Natural killer cell (primary cell): ENCODE measurements around the gene STRBP. TPM values are rescaled to one million over a fixed set of nuclear protein-coding genes. Genes with fewer than 3 reads are reported as not detected.

Source experiments
- ATAC-seq, 3 donors: fragments of 150-1000 bp in 2 of 3; fragments of 200-7000 bp in 1 of 3; cut with Tn5 transposase; 1 replicate in 1 of 3; 2 replicates in 2 of 3; pipeline ENCODE4 v1.10.0; 2021; ENCODE audit warnings: mild to moderate bottlenecking in 2 of 3, moderate library complexity in 2 of 3
- DNase-seq, 2 donors: peaks; one replicate each; pipeline versions ENCODE4 v3.0.0 to v3.0.0-alpha.2; 2013 to 2021; ENCODE audit warnings: mixed read lengths in 1 of 2
- H3K27ac ChIP-seq: one replicate; pipeline ENCODE4 v1.5.1; 2013; ENCODE audit warnings: mild to moderate bottlenecking, low read length
- H3K27me3 ChIP-seq: one replicate; pipeline ENCODE4 v1.6.1; 2013; ENCODE audit warnings: low read length; ENCODE audit not compliant: control insufficient read depth, insufficient read depth
- H3K36me3 ChIP-seq: one replicate; pipeline ENCODE4 v1.6.1; 2013; ENCODE audit warnings: low read length; ENCODE audit not compliant: control insufficient read depth, insufficient read depth
- H3K4me1 ChIP-seq: one replicate; pipeline ENCODE4 v1.6.1; 2013; ENCODE audit warnings: low read length; ENCODE audit not compliant: control insufficient read depth, insufficient read depth
- H3K4me3 ChIP-seq: one replicate; pipeline ENCODE4 v1.5.1; 2013; ENCODE audit warnings: low read length
- H3K9me3 ChIP-seq: one replicate; pipeline ENCODE4 v1.6.1; 2013; ENCODE audit warnings: low read length; ENCODE audit not compliant: control insufficient read depth, insufficient read depth
- H3K27ac Mint-ChIP-seq, 2 donors: one replicate each; pipeline ENCODE4 v1.8.0; 2022; ENCODE audit warnings: mild to moderate bottlenecking in 2 of 2, mixed read lengths in 2 of 2, moderate library complexity in 1 of 2
- H3K27me3 Mint-ChIP-seq, 2 donors: one replicate each; pipeline ENCODE4 v1.8.0; 2022; ENCODE audit warnings: low read depth in 2 of 2, mixed read lengths in 2 of 2
- H3K36me3 Mint-ChIP-seq: one replicate; pipeline ENCODE4 v1.8.0; 2022; ENCODE audit warnings: mixed read lengths
- H3K4me1 Mint-ChIP-seq, 2 donors: one replicate each; pipeline ENCODE4 v1.8.0; 2022; ENCODE audit warnings: mixed read lengths in 2 of 2
- H3K4me3 Mint-ChIP-seq: one replicate; pipeline ENCODE4 v1.8.0; 2022; ENCODE audit warnings: mild to moderate bottlenecking, moderate library complexity, mixed read lengths
- H3K9me3 Mint-ChIP-seq, 2 donors: one replicate each; pipeline ENCODE4 v1.8.0; 2022; ENCODE audit warnings: mixed read lengths in 2 of 2
- WGBS: methylation state at CpG from one replicate; pipeline ENCODE4 v1.1.7; 2013; ENCODE audit warnings: missing lambda C conversion rate; ENCODE audit not compliant: insufficient coverage; 5-methylcytosine and 5-hydroxymethylcytosine counted together
- intact Hi-C: fragments of 100-400 bp; cut with micrococcal nuclease; formaldehyde crosslinking; loops from one replicate; pipeline ENCODE4 v1.14.2; 2022
- total RNA-seq, 4 donors: library from RNA; stranded (reverse); fragments of 120-200 nt in 1 of 4; gene quantifications; one replicate each; pipeline versions ENCODE4 v1.2.3 to v1.2.4, GENCODE V29; 2013 to 2022
- TF ChIP-seq, protein P1 (sequence below): fragments of 200-600 bp; IDR thresholded peaks from one replicate; pipeline ENCODE4 v1.8.0; 2022; ENCODE audit warnings: antibody characterized with exemption

STRBP gene
- total RNA-seq, 3 donors from 2014 or later (not counting 1 experiment from before 2014, with no cell fraction given) = 6.0 to 8.3 (median 7.9) TPM

DNA sequence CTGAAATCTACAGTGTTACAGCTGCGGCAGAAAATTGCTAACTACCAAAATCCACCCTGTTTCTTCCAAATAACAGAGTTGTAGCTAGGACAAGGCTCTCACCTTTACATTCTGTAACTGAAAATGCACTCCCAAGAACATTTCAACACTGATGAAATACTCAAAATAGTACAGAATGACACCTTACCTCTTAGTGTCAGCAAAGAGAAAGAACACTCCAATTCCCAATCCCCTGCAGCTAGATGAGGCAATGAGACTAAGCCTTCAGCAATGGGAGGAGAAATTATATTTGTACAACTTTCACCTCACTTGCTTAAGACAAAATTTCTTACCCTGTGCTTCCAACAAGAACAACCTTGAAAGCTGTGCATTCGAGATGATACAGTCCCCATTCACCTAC, 31.2 kb downstream of the STRBP start:
- H3K36me3 ChIP-seq = no peaks in the 10 kb centered on the region
- intact Hi-C loops = no loop called here
- no peak overlapping the region for H3K27ac ChIP-seq
- no peaks in the 10 kb centered on the region for H3K27me3 ChIP-seq
- H3K4me1 ChIP-seq = no peaks in the 10 kb centered on the region
- Mint-ChIP-seq H3K36me3 (no peaks in the 10 kb centered on the region), H3K27ac (no peak overlapping the region), H3K27me3 (peaks cover 0 to 4% of the 10 kb centered on the region in 2 donors), H3K4me3 (no peak overlapping the region), H3K4me1 (no peaks in the 10 kb centered on the region), H3K9me3 (no peaks in the 10 kb centered on the region)
- DNase-seq (no peak), ATAC-seq (no peak)
- TF ChIP-seq, protein P1, sequence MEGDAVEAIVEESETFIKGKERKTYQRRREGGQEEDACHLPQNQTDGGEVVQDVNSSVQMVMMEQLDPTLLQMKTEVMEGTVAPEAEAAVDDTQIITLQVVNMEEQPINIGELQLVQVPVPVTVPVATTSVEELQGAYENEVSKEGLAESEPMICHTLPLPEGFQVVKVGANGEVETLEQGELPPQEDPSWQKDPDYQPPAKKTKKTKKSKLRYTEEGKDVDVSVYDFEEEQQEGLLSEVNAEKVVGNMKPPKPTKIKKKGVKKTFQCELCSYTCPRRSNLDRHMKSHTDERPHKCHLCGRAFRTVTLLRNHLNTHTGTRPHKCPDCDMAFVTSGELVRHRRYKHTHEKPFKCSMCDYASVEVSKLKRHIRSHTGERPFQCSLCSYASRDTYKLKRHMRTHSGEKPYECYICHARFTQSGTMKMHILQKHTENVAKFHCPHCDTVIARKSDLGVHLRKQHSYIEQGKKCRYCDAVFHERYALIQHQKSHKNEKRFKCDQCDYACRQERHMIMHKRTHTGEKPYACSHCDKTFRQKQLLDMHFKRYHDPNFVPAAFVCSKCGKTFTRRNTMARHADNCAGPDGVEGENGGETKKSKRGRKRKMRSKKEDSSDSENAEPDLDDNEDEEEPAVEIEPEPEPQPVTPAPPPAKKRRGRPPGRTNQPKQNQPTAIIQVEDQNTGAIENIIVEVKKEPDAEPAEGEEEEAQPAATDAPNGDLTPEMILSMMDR = no peak
- WGBS = 86% methylated on average over 2 of the region's 2 CpGs
- H3K4me3 ChIP-seq = no peak overlapping the region
- H3K9me3 ChIP-seq = no peaks in the 10 kb centered on the region

GRCh38 chr9:123235448-123235847, 32.9 kb downstream of the STRBP start:
- Histone ChIP-seq H3K4me1 (no peaks in the 10 kb centered on the region), H3K9me3 (no peaks in the 10 kb centered on the region), H3K27me3 (no peaks in the 10 kb centered on the region), H3K4me3 (no peak overlapping the region), H3K27ac (peak overlapping the region; percentile 19), H3K36me3 (no peaks in the 10 kb centered on the region)
- intact Hi-C loops = no loop called here
- Mint-ChIP-seq H3K4me3 (no peak overlapping the region), H3K27ac (no peak overlapping the region), H3K27me3 (no peaks in the 10 kb centered on the region), H3K4me1 (no peaks in the 10 kb centered on the region), H3K9me3 (no peaks in the 10 kb centered on the region), H3K36me3 (no peaks in the 10 kb centered on the region)
- no CpG with 5 or more reads among the region's 1 CpG for WGBS
- no peak for ATAC-seq
- TF ChIP-seq, protein P1 = no peak
- no peak for DNase-seq

DNA sequence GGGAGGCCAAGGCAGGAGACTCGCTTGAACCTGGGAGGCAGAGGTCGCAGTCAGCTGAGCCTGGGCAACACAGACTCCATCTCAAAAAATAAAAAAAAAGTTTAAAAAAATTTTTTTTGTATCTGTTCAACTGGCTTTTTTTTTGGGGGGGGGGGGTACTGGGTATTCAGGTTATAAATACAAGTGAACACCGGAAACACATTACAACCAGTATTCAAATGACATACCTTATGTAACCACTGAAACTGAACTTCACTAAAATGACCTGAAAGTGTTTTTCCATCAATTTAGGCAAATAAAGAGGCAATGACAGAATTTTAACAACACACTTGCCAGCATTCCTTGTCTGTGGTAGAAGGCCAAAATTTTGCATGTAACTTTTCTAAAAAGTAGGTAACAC, 33.5 kb downstream of the STRBP start:
- no peak overlapping the region for H3K4me3 Mint-ChIP-seq

GRCh38 chr9:123232332-123232731, 36.1 kb downstream of the STRBP start:
- TF ChIP-seq, protein P1 = no peak
- H3K27me3 Mint-ChIP-seq = no peaks in the 10 kb centered on the region
- ATAC-seq (no peak), DNase-seq (no peak)
- H3K27me3 ChIP-seq = no peaks in the 10 kb centered on the region
- H3K36me3 ChIP-seq = no peaks in the 10 kb centered on the region
- H3K9me3 Mint-ChIP-seq = no peaks in the 10 kb centered on the region
- 92% methylated on average over 3 of the region's 3 CpGs for WGBS
- no peak overlapping the region for H3K27ac ChIP-seq
- no peaks in the 10 kb centered on the region for H3K4me1 ChIP-seq
- H3K4me3 ChIP-seq = no peak overlapping the region
- H3K4me1 Mint-ChIP-seq = no peaks in the 10 kb centered on the region
- no peak overlapping the region for H3K4me3 Mint-ChIP-seq
- no peaks in the 10 kb centered on the region for H3K36me3 Mint-ChIP-seq
- H3K9me3 ChIP-seq = no peaks in the 10 kb centered on the region
- intact Hi-C loops = no loop called here
- no peak overlapping the region for H3K27ac Mint-ChIP-seq

More for the DNA sequence above, 33.5 kb downstream of the STRBP start:
- H3K4me3 ChIP-seq = no peak overlapping the region
- 83% methylated on average over 2 of the region's 3 CpGs for WGBS
- no peak for DNase-seq
- no peaks in the 10 kb centered on the region for H3K4me1 Mint-ChIP-seq
- no peaks in the 10 kb centered on the region for H3K4me1 ChIP-seq
- H3K9me3 Mint-ChIP-seq = no peaks in the 10 kb centered on the region
- no peaks in the 10 kb centered on the region for H3K27me3 ChIP-seq
- TF ChIP-seq, protein P1 = no peak
- no peaks in the 10 kb centered on the region for H3K36me3 Mint-ChIP-seq
- intact Hi-C loops = no loop called here
- H3K9me3 ChIP-seq = no peaks in the 10 kb centered on the region
- no peak overlapping the region for H3K27ac Mint-ChIP-seq
- ATAC-seq = no peak
- no peaks in the 10 kb centered on the region for H3K36me3 ChIP-seq
- H3K27ac ChIP-seq = peak overlapping the region; percentile 58
- H3K27me3 Mint-ChIP-seq = no peaks in the 10 kb centered on the region
